Endothelial cell of umbilical vein (primary cell): ENCODE results near the gene VGLL3. TPM values are rescaled to one million over a fixed set of nuclear protein-coding genes. Genes with fewer than 3 reads are reported as not detected.

Source experiments
- BruUV-seq: library from RNA; stranded (reverse); fragments of 400-500 nt; replicated peaks from 2 replicates; lab custom pipeline; 2021; lab: Mats Ljungman, UMichigan
- CTCF ChIA-PET: fragments of 300-600, 350-600 bp; sonication (Branson Sonifier 250); formaldehyde crosslinking; loops from one replicate; lab custom pipeline; 2021; ENCODE audit warnings: antibody characterized with exemption, inconsistent platforms; lab: Charles Lee
- POLR2A ChIA-PET: fragments of 300-600, 350-600 bp; sonication (Branson Sonifier 250); formaldehyde crosslinking; loops from one replicate; lab custom pipeline; 2021; ENCODE audit warnings: antibody characterized with exemption, inconsistent platforms; lab: Charles Lee
- DNase-seq: peaks from one replicate; pipeline ENCODE4 v3.0.0-alpha.2; 2011; ENCODE audit warnings: low read depth, low spot score
- FAIRE-seq: peaks from 2 replicates; lab custom pipeline; 2011; peaks lifted over from hg19 to GRCh38; lab: Jason Lieb, UNC
- H2AFZ ChIP-seq: 2 replicates; pipeline ENCODE4 v1.6.0; 2012; ENCODE audit warnings: low read depth, low read length, control low read depth, inconsistent platforms
- H3K27ac ChIP-seq: 2 replicates; pipeline ENCODE4 v1.5.1; 2011; ENCODE audit warnings: low read depth, mild to moderate bottlenecking, control low read depth, low read length, moderate library complexity; ENCODE audit not compliant: insufficient read depth
- H3K27me3 ChIP-seq, 2 experiments: 2 replicates each; pipeline versions ENCODE4 v1.6.0 to v1.6.1; 2011; ENCODE audit warnings: low read length in 2 of 2, mixed read lengths in 1 of 2; ENCODE audit not compliant: control insufficient read depth in 2 of 2, insufficient read depth in 2 of 2
- H3K36me3 ChIP-seq, 2 experiments: 2 replicates in 1 of 2; 3 replicates in 1 of 2; pipeline ENCODE4 v1.5.1; 2011; ENCODE audit warnings: low read length in 2 of 2, mild to moderate bottlenecking in 1 of 2, moderate library complexity in 1 of 2; ENCODE audit not compliant: control insufficient read depth in 2 of 2, insufficient read depth in 2 of 2; ENCODE audit errors: extremely low read depth in 1 of 2
- H3K4me1 ChIP-seq: 3 replicates; pipeline ENCODE4 v1.5.1; 2011; ENCODE audit warnings: mild to moderate bottlenecking, low read length; ENCODE audit not compliant: control insufficient read depth, insufficient read depth; ENCODE audit errors: extremely low read depth
- H3K4me2 ChIP-seq: 2 replicates; pipeline ENCODE4 v1.6.1; 2011; ENCODE audit warnings: low read length, control low read depth, mixed read lengths; ENCODE audit not compliant: insufficient read depth
- H3K4me3 ChIP-seq, 3 experiments: fragments of 200-600 bp in 1 of 3; sonication (generic), shearing (Covaris generic) in 1 of 3; replicated peaks in 1 of 3; 2 replicates each; pipeline ENCODE4 v1.5.1; 2011 to 2016; ENCODE audit warnings: control low read depth in 3 of 3, low read length in 3 of 3, mild to moderate bottlenecking in 2 of 3, inconsistent platforms in 1 of 3, low read depth in 1 of 3, moderate library complexity in 1 of 3; ENCODE audit not compliant: insufficient read depth in 1 of 3
- H3K79me2 ChIP-seq: 2 replicates; pipeline ENCODE4 v1.6.0; 2012; ENCODE audit warnings: low read length, inconsistent platforms; ENCODE audit not compliant: control insufficient read depth, insufficient read depth
- H3K9ac ChIP-seq: replicated peaks from 2 replicates; pipeline ENCODE3; 2011; ENCODE audit warnings: low read length, control low read depth; ENCODE audit not compliant: insufficient read depth; ENCODE audit errors: extremely low read depth
- H3K9me1 ChIP-seq: replicated peaks from 3 replicates; pipeline ENCODE4 v1.6.0; 2011; ENCODE audit warnings: mild to moderate bottlenecking, low read length; ENCODE audit not compliant: control insufficient read depth, insufficient read depth; ENCODE audit errors: extremely low read depth
- H3K9me3 ChIP-seq: replicated peaks from 2 replicates; pipeline ENCODE4 v1.5.1; 2012; ENCODE audit warnings: low read length, inconsistent platforms; ENCODE audit not compliant: control insufficient read depth, insufficient read depth
- H4K20me1 ChIP-seq: replicated peaks from 2 replicates; pipeline ENCODE3; 2011; ENCODE audit warnings: mild to moderate bottlenecking, low read length; ENCODE audit not compliant: control insufficient read depth, insufficient read depth; ENCODE audit errors: extremely low read depth
- EZH2 ChIP-seq: IDR thresholded peaks from 2 replicates; pipeline ENCODE4 v1.6.1; 2012; ENCODE audit warnings: borderline replicate concordance, low read depth, mild to moderate bottlenecking, moderate library complexity, low read length, inconsistent platforms; ENCODE audit not compliant: severe bottlenecking
- FOS ChIP-seq: IDR thresholded peaks from 2 replicates; pipeline ENCODE4 v1.6.1; 2011; ENCODE audit warnings: mild to moderate bottlenecking, low read length, moderate library complexity, borderline replicate concordance; ENCODE audit not compliant: insufficient read depth
- GATA2 ChIP-seq: IDR thresholded peaks from 2 replicates; pipeline ENCODE4 v1.7.0; 2011; ENCODE audit warnings: low read depth, mild to moderate bottlenecking, moderate library complexity, mixed read lengths, low read length; ENCODE audit not compliant: insufficient read length, insufficient read depth
- JUN ChIP-seq: IDR thresholded peaks from 2 replicates; pipeline ENCODE4 v1.6.1; 2011; ENCODE audit warnings: borderline replicate concordance, low read depth; ENCODE audit not compliant: insufficient read length, insufficient read depth
- MYC ChIP-seq: IDR thresholded peaks from one replicate; pipeline ENCODE4 v1.6.1; 2011; ENCODE audit warnings: mild to moderate bottlenecking, low read depth, low read length
- POLR2A ChIP-seq: IDR thresholded peaks from 2 replicates; pipeline ENCODE4 v1.6.1; 2012; ENCODE audit warnings: low read depth, mild to moderate bottlenecking, control low read depth, low read length
- POLR2AphosphoS5 ChIP-seq: IDR thresholded peaks from 2 replicates; pipeline ENCODE4 v1.6.1; 2012; ENCODE audit warnings: low read depth, mild to moderate bottlenecking, control low read depth, low read length, moderate library complexity; ENCODE audit not compliant: insufficient read depth
- dilution Hi-C: fragments of 300-500 bp; cut with MboI; formaldehyde crosslinking; loops from one replicate; pipeline ENCODE4 v1.15.0; 2019; ENCODE audit warnings: low sequenced_read_pairs; ENCODE audit not compliant: extremely low pct_ligation_motif_present
- intact Hi-C: fragments of 100-400 bp; cut with micrococcal nuclease; formaldehyde crosslinking; loops from one replicate; pipeline ENCODE4 v1.10.0; 2022
- polyA plus RNA-seq, 4 experiments: library from polyadenylated mRNA; depleted of rRNA in 3 of 4; stranded (reverse) in 3 of 4; unstranded in 1 of 4; fragments of >200 nt; gene quantifications; 2 replicates each; pipeline versions ENCODE4 v1.2.1 to v1.2.3, GENCODE V29; 2011 to 2012; ENCODE audit warnings: missing spikeins in 1 of 4
- total RNA-seq: library from RNA; stranded (reverse); gene quantifications from 2 replicates; pipeline ENCODE4 v1.2.3, GENCODE V29; 2021
- TF ChIP-seq, protein P1 (sequence below), 2 donors: IDR thresholded peaks; 1 replicate in 1 of 2; 2 replicates in 1 of 2; pipeline ENCODE4 v1.5.1; 2011; ENCODE audit warnings: low read length in 2 of 2, mild to moderate bottlenecking in 2 of 2, moderate library complexity in 2 of 2, control low read depth in 1 of 2, inconsistent platforms in 1 of 2, low read depth in 1 of 2; ENCODE audit not compliant: insufficient read depth in 1 of 2; ENCODE audit errors: extremely low read depth in 1 of 2
- TF ChIP-seq, protein P2 (sequence below): IDR thresholded peaks from 2 replicates; pipeline ENCODE4 v1.6.1; 2011; ENCODE audit not compliant: insufficient read depth, insufficient read length

VGLL3 gene
- total and polyA plus RNA-seq, 2 donors (not counting 3 experiments of a cell fraction or from before 2014, with no cell fraction given): 4.2 to 12.0 TPM

DNA sequence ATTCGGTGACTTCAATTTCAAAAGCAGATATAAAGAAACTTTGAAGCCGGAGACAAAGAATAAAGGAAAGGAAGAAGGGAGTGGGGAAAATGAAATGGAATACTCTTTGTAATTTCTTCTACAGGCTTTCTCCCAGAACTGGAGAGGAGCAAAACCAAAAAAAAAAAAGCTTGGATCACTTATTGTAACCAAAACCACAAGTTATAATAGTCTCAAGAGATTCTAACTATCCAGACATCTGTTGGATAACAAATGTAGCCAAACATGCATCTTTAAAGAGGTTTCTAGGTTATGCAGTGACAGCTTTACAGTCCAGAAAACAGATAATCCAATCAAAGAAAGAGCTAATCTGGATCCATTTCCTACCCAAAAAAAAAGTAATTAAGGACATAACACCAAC is 36.2 kb downstream of the VGLL3 start:
- no peak overlapping the region for H2AFZ ChIP-seq
- TF ChIP-seq, protein P1, sequence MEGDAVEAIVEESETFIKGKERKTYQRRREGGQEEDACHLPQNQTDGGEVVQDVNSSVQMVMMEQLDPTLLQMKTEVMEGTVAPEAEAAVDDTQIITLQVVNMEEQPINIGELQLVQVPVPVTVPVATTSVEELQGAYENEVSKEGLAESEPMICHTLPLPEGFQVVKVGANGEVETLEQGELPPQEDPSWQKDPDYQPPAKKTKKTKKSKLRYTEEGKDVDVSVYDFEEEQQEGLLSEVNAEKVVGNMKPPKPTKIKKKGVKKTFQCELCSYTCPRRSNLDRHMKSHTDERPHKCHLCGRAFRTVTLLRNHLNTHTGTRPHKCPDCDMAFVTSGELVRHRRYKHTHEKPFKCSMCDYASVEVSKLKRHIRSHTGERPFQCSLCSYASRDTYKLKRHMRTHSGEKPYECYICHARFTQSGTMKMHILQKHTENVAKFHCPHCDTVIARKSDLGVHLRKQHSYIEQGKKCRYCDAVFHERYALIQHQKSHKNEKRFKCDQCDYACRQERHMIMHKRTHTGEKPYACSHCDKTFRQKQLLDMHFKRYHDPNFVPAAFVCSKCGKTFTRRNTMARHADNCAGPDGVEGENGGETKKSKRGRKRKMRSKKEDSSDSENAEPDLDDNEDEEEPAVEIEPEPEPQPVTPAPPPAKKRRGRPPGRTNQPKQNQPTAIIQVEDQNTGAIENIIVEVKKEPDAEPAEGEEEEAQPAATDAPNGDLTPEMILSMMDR (IDR thresholded peaks at IDR 0.05; ENCODE audit: extremely low read depth in 1 of 2, insufficient read depth in 1 of 2, low read depth in 1 of 2, low read length in 2 of 2): no peak
- TF ChIP-seq MYC: no peak
- TF ChIP-seq, protein P2, sequence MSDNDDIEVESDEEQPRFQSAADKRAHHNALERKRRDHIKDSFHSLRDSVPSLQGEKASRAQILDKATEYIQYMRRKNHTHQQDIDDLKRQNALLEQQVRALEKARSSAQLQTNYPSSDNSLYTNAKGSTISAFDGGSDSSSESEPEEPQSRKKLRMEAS: no peak
- TF ChIP-seq POLR2A: no peak
- no peak for TF ChIP-seq FOS
- no peak for TF ChIP-seq POLR2AphosphoS5
- TF ChIP-seq JUN: no peak
- no peak for TF ChIP-seq GATA2
- no peak for TF ChIP-seq EZH2
- no peaks in the 10 kb centered on the region for H3K79me2 ChIP-seq
- no peak for DNase-seq
- POLR2A ChIA-PET: no interaction called here
- no peaks in the 10 kb centered on the region for H3K36me3 ChIP-seq
- no peaks in the 10 kb centered on the region for H3K9me3 ChIP-seq
- H3K9ac ChIP-seq: no peak overlapping the region
- CTCF ChIA-PET: no interaction called here
- H3K9me1 ChIP-seq: no peaks in the 10 kb centered on the region
- no TSS peak for BruUV-seq
- no peaks in the 10 kb centered on the region for H3K27me3 ChIP-seq
- no peak overlapping the region for H3K4me2 ChIP-seq
- dilution Hi-C loops: no loop called here
- intact Hi-C loops: no loop called here
- no peak overlapping the region for H3K27ac ChIP-seq
- no peak overlapping the region for H3K4me3 ChIP-seq
- no peaks in the 10 kb centered on the region for H3K4me1 ChIP-seq
- no peaks in the 10 kb centered on the region for H4K20me1 ChIP-seq
- FAIRE-seq: no peak
